Trophoblast cell (in vitro differentiated cells and primary cell): ENCODE measurements around the gene HPD.

Experiments
- DNase-seq, 2 donors: peaks; one replicate each; pipeline ENCODE4 v3.0.0-alpha.2; 2016
- H2AFZ ChIP-seq: 2 replicates; pipeline ENCODE4 v1.6.1; 2013; ENCODE audit warnings: low read length, moderate library complexity, mild to moderate bottlenecking; ENCODE audit not compliant: insufficient read depth, poor library complexity
- H2AK5ac ChIP-seq: 2 replicates; pipeline ENCODE4 v1.6.1; 2013; ENCODE audit warnings: mild to moderate bottlenecking, low read length
- H2BK120ac ChIP-seq: 2 replicates; pipeline ENCODE4 v1.6.1; 2013; ENCODE audit warnings: low read length, mild to moderate bottlenecking, moderate library complexity; ENCODE audit not compliant: insufficient read depth, poor library complexity
- H2BK12ac ChIP-seq: 2 replicates; pipeline ENCODE4 v1.6.1; 2013; ENCODE audit warnings: mild to moderate bottlenecking, low read length, moderate library complexity
- H2BK5ac ChIP-seq: 2 replicates; pipeline ENCODE4 v1.6.1; 2013; ENCODE audit warnings: low read length, low read depth, moderate library complexity, mild to moderate bottlenecking; ENCODE audit not compliant: poor library complexity
- H3K14ac ChIP-seq: 2 replicates; pipeline ENCODE4 v1.6.1; 2013; ENCODE audit warnings: mild to moderate bottlenecking, low read length
- H3K18ac ChIP-seq: 2 replicates; pipeline ENCODE4 v1.6.1; 2013; ENCODE audit warnings: mild to moderate bottlenecking, low read length
- H3K23ac ChIP-seq: 2 replicates; pipeline ENCODE4 v1.6.1; 2013; ENCODE audit warnings: low read length
- H3K27ac ChIP-seq: 2 replicates; pipeline ENCODE4 v1.5.1; 2013; ENCODE audit warnings: low read depth, mild to moderate bottlenecking, inconsistent platforms, low read length, moderate library complexity
- H3K27me3 ChIP-seq: 2 replicates; pipeline ENCODE4 v1.6.1; 2013; ENCODE audit warnings: inconsistent platforms, mild to moderate bottlenecking, low read length, moderate library complexity; ENCODE audit not compliant: insufficient read depth
- H3K36me3 ChIP-seq, 2 experiments: 1 replicate in 1 of 2; 2 replicates in 1 of 2; pipeline ENCODE4 v1.6.1; 2013; ENCODE audit warnings: low read length in 2 of 2, mild to moderate bottlenecking in 2 of 2, moderate library complexity in 1 of 2; ENCODE audit not compliant: insufficient read depth in 2 of 2, control insufficient read depth in 1 of 2
- H3K4ac ChIP-seq: 2 replicates; pipeline ENCODE4 v1.6.1; 2013; ENCODE audit warnings: low read depth, mild to moderate bottlenecking, low read length, moderate library complexity
- H3K4me1 ChIP-seq, 2 experiments: 1 replicate in 1 of 2; 2 replicates in 1 of 2; pipeline ENCODE4 v1.6.1; 2013; ENCODE audit warnings: low read length in 2 of 2, mild to moderate bottlenecking in 2 of 2, moderate library complexity in 1 of 2; ENCODE audit not compliant: insufficient read depth in 2 of 2, control insufficient read depth in 1 of 2
- H3K4me2 ChIP-seq: 2 replicates; pipeline ENCODE4 v1.6.1; 2013; ENCODE audit warnings: inconsistent platforms, mild to moderate bottlenecking, low read length, moderate library complexity
- H3K4me3 ChIP-seq: 2 replicates; pipeline ENCODE4 v1.5.1; 2013; ENCODE audit warnings: mild to moderate bottlenecking, low read depth, low read length, inconsistent platforms
- H3K79me1 ChIP-seq: one replicate; pipeline ENCODE4 v1.6.1; 2013; ENCODE audit warnings: low read length
- H3K79me2 ChIP-seq: 2 replicates; pipeline ENCODE4 v1.6.1; 2013; ENCODE audit warnings: low read length, mild to moderate bottlenecking; ENCODE audit not compliant: control insufficient read depth, insufficient read depth, poor library complexity
- H3K9ac ChIP-seq: 2 replicates; pipeline ENCODE4 v1.6.1; 2013; ENCODE audit warnings: mild to moderate bottlenecking, low read length
- H3K9me3 ChIP-seq: 2 replicates; pipeline ENCODE4 v1.6.1; 2013; ENCODE audit warnings: low read depth, mild to moderate bottlenecking, control low read depth, inconsistent platforms, low read length; ENCODE audit not compliant: insufficient read depth
- H4K12ac ChIP-seq: 2 replicates; pipeline ENCODE4 v1.6.1; 2013; ENCODE audit warnings: low read depth, mild to moderate bottlenecking, low read length, moderate library complexity
- H4K8ac ChIP-seq: 2 replicates; pipeline ENCODE4 v1.6.1; 2013; ENCODE audit warnings: low read depth, mild to moderate bottlenecking, low read length, moderate library complexity
- H4K91ac ChIP-seq: one replicate; pipeline ENCODE4 v1.6.1; 2013; ENCODE audit warnings: low read depth, mild to moderate bottlenecking, low read length, moderate library complexity
- WGBS: extraction: QIAGEN DNeasy Blood & Tissue Kit; methylation state at CpG from one replicate; pipeline ENCODE4 v1.1.7; 2013; ENCODE audit warnings: missing lambda C conversion rate; ENCODE audit not compliant: insufficient read length, insufficient coverage; ENCODE audit errors: extremely low coverage; 5-methylcytosine and 5-hydroxymethylcytosine counted together

Gene HPD

DNA sequence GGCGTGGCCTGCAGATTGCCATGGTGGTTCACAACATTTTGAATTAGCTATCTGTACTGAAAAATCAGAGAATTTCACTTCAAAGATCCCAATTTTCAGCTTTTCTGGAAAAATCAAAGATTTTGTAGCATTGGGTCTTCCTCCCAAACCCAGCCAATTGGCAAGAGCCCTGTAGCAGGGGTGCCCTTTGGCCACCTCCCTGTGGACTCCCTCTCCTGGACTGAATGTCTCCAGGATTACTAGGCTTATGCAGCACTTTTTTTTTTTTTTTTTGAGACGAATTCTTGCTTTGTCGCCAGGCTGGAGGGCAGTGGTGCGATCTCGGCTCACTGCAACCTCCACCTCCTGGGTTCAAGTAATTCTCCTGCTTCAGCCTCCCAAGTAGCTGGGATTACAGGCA, 39.6 kb upstream of the HPD start:
- Histone ChIP-seq H3K36me3 (peaks cover 40 to 42% of the 10 kb centered on the region in 2 experiments), H3K18ac (no peak overlapping the region), H3K79me1 (no peaks in the 10 kb centered on the region), H3K14ac (no peak overlapping the region), H3K4ac (no peak overlapping the region), H2BK5ac (no peak overlapping the region), H2AFZ (no peak overlapping the region), H4K12ac (no peak overlapping the region), H3K23ac (no peak overlapping the region), H3K9ac (no peak overlapping the region), H2BK120ac (no peak overlapping the region), H2BK12ac (no peak overlapping the region), H4K8ac (no peak overlapping the region), H3K4me1 (peaks cover 0 to 4% of the 10 kb centered on the region in 2 experiments), H2AK5ac (no peak overlapping the region), H3K9me3 (no peaks in the 10 kb centered on the region), H3K4me2 (no peak overlapping the region), H3K27me3 (no peaks in the 10 kb centered on the region), H3K4me3 (no peak overlapping the region), H4K91ac (no peak overlapping the region), H3K79me2 (no peaks in the 10 kb centered on the region), H3K27ac (no peak overlapping the region)
- WGBS, result no CpG with 5 or more reads among the region's 5 CpGs
- no peak for DNase-seq

- no peak overlapping the region for H2BK120ac ChIP-seq
- H3K9me3 ChIP-seq, result no peaks in the 10 kb centered on the region
- H3K4me2 ChIP-seq, result no peak overlapping the region
- no peak overlapping the region for H3K18ac ChIP-seq
- no peak overlapping the region for H2BK5ac ChIP-seq
- no CpG with 5 or more reads among the region's 7 CpGs for WGBS
- H2BK12ac ChIP-seq, result no peak overlapping the region
- H3K4me1 ChIP-seq, result peaks cover 0 to 4% of the 10 kb centered on the region in 2 experiments
- H3K27me3 ChIP-seq, result no peaks in the 10 kb centered on the region
- no peak overlapping the region for H2AFZ ChIP-seq
- no peak overlapping the region for H3K9ac ChIP-seq
- H3K79me2 ChIP-seq, result peaks cover under 1% of the 10 kb centered on the region
- H2AK5ac ChIP-seq, result no peak overlapping the region
- H4K91ac ChIP-seq, result no peak overlapping the region
- no peak overlapping the region for H3K4ac ChIP-seq
- H3K27ac ChIP-seq, result no peak overlapping the region
- DNase-seq, result peak; percentile 14 to 52
- no peak overlapping the region for H3K4me3 ChIP-seq
- H4K8ac ChIP-seq, result no peak overlapping the region
- no peaks in the 10 kb centered on the region for H3K79me1 ChIP-seq
- no peak overlapping the region for H3K14ac ChIP-seq
- peaks cover 18 to 24% of the 10 kb centered on the region in 2 experiments for H3K36me3 ChIP-seq
- no peak overlapping the region for H4K12ac ChIP-seq
- no peak overlapping the region for H3K23ac ChIP-seq
Measured at GRCh38 chr12:121894633-121895032, 36.0 kb upstream of the HPD start.

- Histone ChIP-seq H2AFZ (no peak overlapping the region), H4K8ac (no peak overlapping the region), H3K23ac (no peak overlapping the region)
Measured at GRCh38 chr12:121893961-121894460, 35.4 kb upstream of the HPD start.

GRCh38 chr12:121892673-121893561, 34.3 kb upstream of the HPD start:
- Histone ChIP-seq H2AFZ (no peak overlapping the region), H4K8ac (no peak overlapping the region), H3K4ac (no peak overlapping the region), H3K79me1 (peaks cover 7% of the 10 kb centered on the region), H3K4me2 (no peak overlapping the region), H3K9ac (peak overlapping the region; percentile 12), H2BK5ac (no peak overlapping the region), H3K27me3 (no peaks in the 10 kb centered on the region), H3K36me3 (peaks cover 10 to 15% of the 10 kb centered on the region in 2 experiments), H3K18ac (no peak overlapping the region), H3K4me3 (no peak overlapping the region), H4K91ac (no peak overlapping the region), H4K12ac (no peak overlapping the region), H2AK5ac (no peak overlapping the region), H3K23ac (no peak overlapping the region), H3K27ac (no peak overlapping the region), H3K9me3 (no peaks in the 10 kb centered on the region), H2BK12ac (no peak overlapping the region), H3K79me2 (peaks cover 5% of the 10 kb centered on the region), H2BK120ac (no peak overlapping the region), H3K14ac (no peak overlapping the region), H3K4me1 (peaks cover 3 to 10% of the 10 kb centered on the region in 2 experiments)
- no CpG with 5 or more reads among the region's 13 CpGs for WGBS
- no peak for DNase-seq

More at GRCh38 chr12:121893961-121894460, 35.4 kb upstream of the HPD start:
- peak in 1 of 2 donors; percentile 13 for DNase-seq
- H2BK5ac ChIP-seq, result no peak overlapping the region
- peaks cover 0 to 8% of the 10 kb centered on the region in 2 experiments for H3K4me1 ChIP-seq
- H2BK120ac ChIP-seq, result no peak overlapping the region
- H2AK5ac ChIP-seq, result no peak overlapping the region
- H4K91ac ChIP-seq, result no peak overlapping the region
- no peaks in the 10 kb centered on the region for H3K9me3 ChIP-seq
- no peak overlapping the region for H4K12ac ChIP-seq
- H3K18ac ChIP-seq, result no peak overlapping the region
- no peak overlapping the region for H3K9ac ChIP-seq
- no peak overlapping the region for H3K4me3 ChIP-seq
- H3K4me2 ChIP-seq, result no peak overlapping the region
- H3K27ac ChIP-seq, result no peak overlapping the region
- peaks cover 2% of the 10 kb centered on the region for H3K79me2 ChIP-seq
- H2BK12ac ChIP-seq, result no peak overlapping the region
- peaks cover 14 to 18% of the 10 kb centered on the region in 2 experiments for H3K36me3 ChIP-seq
- no peaks in the 10 kb centered on the region for H3K27me3 ChIP-seq
- WGBS, result no CpG with 5 or more reads among the region's 1 CpG
- H3K4ac ChIP-seq, result no peak overlapping the region
- H3K14ac ChIP-seq, result no peak overlapping the region
- no peaks in the 10 kb centered on the region for H3K79me1 ChIP-seq
